Left lobe of liver (tissue), 2 donors: Measurements from ENCODE around the gene CIAO2B. TPM values are rescaled to one million over a fixed set of nuclear protein-coding genes. Genes with fewer than 3 reads are reported as not detected.
"Not testable (repeated sequence)": the region's sequence is repeated elsewhere in the genome, so short reads cannot be mapped to it uniquely, and the experiment has no call there.

Experiments used
- ATAC-seq: fragments of 200-7000 bp; cut with Tn5 transposase; one replicate; pipeline ENCODE4 v1.9.1; 2020; ENCODE audit warnings: mild to moderate bottlenecking, moderate library complexity
- DNase-seq: peaks from one replicate; pipeline ENCODE4 v3.0.0-alpha.2; 2020; ENCODE audit warnings: low spot score
- total RNA-seq: library from RNA; stranded (reverse); gene quantifications from one replicate; pipeline ENCODE4 v1.2.1, GENCODE V29; 2021
- donor health status: DM: no; HTN: no; CAD: no; lungs with moderate emphysema.
- donor health status: DM: no; HTN: yes; CAD: no.

CIAO2B gene
- total RNA-seq, 1 donor from 2014 or later = 42.6 TPM

DNA sequence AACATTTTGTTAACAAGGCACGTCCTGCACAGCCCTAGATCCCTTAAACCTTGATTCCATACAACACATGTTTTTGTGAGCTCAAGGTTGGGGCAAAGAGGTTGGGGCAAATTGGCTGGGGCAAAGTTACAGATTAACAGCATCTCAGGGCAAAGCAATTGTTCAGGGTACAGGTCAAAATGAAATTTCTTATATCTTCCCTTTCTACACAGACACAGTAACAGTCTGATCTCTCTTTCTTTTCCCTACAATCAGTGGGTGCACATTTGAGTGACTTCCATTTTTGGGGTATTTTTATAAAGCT lies 21.9 kb upstream of the CIAO2B start:
- ATAC-seq, DNase-seq: not testable (repeated sequence)

DNA sequence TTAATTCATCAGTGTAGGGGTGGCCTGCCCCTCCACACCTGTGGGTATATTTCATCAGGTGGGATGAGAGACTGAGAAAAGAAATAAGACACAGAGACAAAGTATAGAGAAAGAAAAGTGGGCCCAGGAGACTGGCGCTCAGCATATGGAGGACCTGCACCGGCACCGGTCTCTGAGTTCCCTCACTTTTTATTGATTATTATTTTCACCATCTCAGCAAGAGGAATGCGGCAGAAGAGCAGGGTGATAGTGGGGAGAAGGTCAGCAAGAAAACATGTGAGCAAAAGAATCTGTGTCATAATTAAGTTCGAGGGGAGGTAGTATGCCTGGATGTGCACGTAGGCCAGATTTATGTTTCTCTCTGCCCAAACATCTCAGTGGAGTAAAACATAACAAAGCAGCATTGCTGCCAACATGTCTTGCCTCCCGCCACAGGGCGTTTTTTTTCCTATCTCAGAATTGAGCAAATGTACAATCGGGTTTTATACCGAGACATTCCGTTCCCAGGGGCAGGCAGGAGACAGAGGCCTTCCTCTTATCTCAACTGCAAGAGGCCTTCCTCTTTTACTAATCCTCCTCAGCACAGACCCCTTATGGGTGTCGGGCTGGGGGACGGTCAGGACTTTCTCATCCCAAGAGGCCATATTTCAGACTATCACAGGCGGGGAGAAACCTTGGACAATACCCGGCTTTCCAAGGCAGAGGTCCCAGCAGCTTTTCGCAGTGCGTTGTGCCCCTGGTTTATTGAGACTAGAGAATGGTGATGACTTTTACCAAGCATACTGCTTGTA lies 21.4 kb upstream of the CIAO2B start:
- DNase-seq, ATAC-seq: not testable (repeated sequence)

DNA sequence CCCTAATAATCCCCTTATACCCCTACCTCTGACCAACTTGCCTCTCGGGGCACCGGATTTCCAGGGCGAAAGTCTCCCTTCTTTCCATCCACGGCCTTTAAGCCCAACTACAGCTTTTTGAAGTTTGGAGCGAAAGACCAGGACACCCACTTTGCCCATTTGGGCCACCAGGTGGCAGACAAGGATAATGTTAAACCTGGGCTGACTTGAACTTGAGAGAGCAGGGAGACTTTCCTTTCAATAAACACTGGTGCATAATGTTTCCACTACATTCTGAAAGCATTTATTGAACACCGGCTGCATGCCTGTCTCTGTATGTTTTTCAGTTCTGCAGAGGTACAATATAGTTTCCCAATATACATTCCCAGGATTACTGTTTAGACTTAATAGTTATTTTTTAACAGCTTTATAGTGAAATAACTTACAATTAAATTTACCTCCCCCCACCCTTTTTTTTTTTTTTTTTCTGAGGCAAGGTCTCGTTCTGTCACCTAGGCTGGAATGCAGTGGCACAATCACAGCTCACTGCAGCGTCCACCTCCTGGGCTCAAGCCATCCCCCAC lies 20.0 kb upstream of the CIAO2B start:
- DNase-seq (peak; percentile 82), ATAC-seq (peak; percentile 84)

DNA sequence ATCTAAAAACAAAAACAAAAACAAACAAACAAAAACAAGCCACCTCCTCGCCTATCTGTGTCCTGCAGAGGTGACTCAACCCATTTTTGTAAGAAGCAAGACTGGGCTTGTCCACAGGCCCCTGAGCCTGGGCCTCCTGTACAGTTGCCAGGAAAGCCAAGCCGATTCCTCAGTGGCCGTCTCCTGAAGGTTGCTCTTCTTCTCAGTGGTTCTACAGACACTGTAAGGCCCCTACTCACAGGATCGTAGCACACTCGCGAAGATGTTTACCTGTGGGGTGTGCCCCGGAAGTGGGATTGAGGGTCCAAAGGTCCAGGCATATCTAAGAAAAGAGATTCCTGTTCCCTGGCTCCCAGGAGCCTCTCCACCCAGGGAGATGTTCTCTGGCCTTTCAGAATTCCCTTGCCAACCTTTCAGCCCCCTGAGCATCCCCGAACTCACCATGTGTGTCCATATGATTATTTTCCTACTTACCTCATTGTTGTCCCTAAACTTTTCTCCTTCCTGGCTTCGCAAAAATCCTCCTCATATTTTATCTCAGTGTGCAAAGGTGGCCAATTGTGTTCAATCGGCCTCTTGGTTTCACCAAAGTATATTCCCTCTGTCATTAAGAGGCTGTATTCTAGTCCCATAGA lies 19.4 kb upstream of the CIAO2B start:
- ATAC-seq (no peak), DNase-seq (no peak)

DNA sequence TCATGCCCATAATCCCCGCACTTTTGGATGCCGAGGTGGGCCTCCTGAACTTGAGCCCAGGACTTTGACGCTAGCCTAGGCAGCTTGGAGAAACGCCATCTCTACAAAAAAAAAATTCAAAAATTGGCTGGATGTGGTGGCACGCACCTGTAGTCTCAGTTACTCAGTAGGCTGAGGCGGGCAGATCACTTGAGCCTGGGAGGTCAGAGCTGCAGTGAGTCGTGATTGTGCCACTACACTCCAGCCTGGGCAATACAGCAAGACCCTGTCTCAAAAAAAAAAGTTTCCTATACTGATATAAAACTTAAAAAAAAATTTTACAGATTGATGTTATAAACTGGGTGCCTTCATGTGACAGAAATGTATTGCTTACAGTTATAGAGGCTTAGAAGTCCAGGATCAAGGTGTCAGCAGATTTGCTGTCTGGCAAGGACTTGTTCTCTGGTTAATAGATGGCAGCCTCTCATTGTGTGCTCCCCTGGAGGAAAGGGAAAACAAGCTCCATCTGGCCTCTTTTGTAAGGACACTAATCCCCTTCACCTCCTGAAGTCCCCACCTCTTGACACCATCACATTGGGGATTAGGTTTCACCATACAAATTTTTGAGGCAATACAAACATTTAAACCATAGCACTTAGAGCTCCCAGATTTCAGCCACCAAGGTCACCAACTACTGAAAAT lies 18.4 kb upstream of the CIAO2B start:
- ATAC-seq (no peak), DNase-seq (no peak)

DNA sequence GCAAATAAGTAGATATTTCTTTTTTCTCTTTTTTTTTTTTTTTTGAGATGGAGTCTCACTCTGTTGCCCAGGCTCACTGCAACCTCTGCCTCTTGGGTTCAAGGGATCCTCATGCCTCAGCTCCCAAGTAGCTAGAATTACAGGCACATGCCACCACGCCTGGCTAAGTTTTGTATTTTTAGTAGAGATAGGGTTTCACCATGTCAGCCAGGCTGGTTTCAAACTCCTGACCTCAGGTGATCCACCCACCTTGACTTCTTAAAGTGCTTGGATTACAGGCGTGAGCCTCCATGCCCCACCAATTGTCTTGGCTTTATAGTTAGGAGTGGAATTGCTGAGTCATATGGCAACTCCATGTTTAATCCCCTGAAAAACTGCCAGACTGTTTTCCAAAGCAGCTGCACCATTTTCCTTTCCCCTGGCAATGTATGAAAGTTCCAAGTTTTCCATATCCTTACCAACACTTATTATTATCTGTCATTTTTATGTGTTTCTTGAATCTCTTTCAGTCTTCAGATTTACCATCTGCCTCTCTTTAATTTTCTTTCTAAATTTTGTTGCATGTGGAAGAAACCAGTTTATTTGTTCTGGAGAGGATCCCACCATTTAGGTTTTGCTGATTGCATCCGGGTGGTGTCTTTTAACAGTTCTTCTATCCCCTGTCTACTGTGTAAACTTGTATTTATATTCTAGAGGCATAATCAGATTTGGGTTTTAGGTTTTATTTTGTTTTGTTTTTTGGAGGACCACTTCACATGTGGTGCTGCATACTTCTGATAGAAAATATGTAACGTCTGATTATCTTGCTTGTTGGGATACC lies 17.0 kb upstream of the CIAO2B start:
- no peak for ATAC-seq
- no peak for DNase-seq

DNA sequence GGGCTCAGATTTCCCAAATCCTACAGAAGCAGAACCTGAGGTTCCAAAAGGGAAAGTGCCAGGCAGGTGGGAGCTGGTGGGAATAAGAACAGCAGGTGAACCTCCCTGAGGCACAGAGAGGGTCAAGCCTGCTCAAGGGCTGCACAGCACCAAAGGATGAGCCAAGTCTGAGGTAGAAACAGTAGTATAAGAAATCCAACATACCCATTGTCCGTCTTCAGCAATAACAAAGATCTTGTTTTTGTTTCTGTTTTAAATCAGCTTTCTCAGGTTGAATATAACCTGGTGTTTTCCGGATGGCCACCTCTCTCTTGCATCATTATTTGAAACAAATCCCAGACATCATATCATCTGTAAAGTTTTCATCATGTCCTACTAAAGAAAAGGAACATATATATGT lies 16.2 kb upstream of the CIAO2B start:
- no peak for DNase-seq
- ATAC-seq = no peak

DNA sequence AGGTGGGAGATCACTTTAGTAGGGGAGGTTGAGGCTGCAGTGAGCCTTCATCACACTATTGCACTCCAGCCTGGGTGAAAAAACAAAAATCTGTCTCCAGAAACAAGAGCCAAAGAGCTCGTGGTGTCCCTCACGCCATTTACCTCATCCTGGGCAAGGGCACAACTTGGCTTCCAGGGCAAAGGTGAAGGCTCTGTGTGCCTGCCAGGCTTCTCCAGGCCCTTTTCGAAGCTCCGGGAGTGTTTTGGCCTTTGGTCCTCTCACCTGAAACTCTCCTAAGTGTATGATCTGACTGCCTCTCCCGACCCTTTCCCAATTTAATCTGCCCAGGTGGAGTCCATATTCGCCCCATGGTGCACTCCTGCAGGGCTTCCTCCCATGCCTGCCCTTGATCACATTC lies 15.3 kb upstream of the CIAO2B start:
- DNase-seq = peak; percentile 81
- peak; percentile 55 for ATAC-seq

DNA sequence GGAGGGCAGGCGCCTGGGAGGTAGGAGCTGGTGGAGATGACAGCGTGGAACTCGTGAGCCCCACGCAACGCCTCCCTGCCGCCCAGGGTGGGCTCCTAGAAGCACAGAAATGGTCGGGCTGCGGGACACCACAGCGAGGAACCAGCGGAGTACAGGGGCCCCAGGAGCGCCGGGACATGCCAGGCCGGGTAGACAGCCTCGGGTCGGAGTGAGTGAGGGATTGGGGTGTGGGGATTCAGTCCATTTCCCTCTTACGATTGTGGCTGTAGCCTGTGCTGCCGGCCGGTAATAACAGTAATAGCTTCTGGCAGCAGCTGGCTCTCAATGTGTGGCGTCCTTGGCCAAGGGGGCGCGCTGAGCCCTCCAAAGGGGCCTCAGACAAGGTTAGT lies 14.6 kb upstream of the CIAO2B start:
- ATAC-seq = peak; percentile 3

DNA sequence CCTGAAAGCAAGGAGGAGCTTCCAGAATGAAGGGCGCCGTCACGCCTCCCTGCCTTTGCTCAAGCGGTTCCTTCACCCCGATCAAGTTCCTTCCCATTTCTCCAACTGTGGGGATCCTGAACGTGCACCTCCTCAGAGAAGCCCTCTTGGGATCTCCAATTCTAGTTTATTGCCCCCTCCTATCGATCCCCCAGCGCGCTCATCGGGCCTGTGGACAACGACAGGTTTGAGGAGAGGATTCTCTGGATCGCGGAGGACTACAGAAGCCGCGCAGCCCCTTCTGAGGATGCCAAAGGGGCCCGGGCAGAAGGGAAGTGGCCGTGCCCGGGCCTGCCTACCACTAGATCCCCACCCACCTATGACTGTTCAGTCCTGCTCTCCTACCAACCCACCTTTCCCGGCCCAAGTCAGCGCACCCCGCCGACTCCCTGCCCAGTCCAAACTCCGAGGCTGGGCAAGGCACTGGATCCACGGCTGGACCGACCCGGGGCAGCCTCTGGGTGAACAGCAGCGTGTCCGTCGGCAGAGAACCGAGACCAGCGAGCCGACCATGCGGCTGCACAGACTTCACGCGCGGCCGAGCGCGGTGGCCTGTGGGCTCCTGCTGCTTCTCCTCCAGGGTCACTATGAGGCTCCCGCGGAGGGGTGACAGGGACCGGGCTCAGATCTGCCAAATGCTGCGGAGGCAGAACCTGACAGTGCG lies 14.1 kb upstream of the CIAO2B start:
- DNase-seq (no peak), ATAC-seq (peak; percentile 51)

More for the DNA sequence above, 14.6 kb upstream of the CIAO2B start:
- DNase-seq = no peak

DNA sequence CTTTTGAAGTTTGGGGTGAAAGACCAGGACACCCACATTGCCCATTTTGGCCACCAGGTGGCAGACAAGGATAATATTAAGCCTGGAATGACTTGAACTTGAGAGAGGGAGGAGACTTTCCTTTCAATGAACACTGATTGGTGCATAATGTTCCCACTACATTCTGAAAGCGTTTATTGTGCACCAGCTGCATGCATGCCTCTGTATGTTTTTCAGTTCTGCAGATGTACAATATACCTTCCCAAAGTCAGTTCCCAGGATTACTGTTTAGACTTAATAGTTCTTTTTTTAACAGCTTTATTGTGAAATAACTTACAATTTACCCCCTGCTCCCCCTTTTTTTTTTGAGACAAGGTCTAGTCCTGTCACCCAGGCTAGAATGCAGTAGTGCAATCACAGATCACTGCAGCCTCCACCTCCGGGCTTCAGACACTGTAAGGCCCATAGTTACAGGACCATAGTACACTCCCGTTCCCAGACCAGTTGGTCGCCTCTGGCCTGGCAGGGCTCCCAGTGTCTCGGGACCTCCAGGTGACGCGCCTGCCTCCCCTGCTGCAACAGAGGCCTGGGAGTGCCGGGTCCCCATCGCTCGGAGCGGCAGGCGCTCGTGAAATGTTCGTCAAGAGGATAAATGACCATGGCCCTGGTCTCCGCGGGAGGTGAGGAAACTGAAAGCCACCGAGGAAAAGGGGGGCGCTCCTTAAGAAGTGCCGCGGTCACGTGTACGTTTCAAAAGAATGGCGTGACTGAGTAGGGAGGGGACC lies 13.3 kb upstream of the CIAO2B start:
- DNase-seq (peak; percentile 83), ATAC-seq (peak; percentile 71)

DNA sequence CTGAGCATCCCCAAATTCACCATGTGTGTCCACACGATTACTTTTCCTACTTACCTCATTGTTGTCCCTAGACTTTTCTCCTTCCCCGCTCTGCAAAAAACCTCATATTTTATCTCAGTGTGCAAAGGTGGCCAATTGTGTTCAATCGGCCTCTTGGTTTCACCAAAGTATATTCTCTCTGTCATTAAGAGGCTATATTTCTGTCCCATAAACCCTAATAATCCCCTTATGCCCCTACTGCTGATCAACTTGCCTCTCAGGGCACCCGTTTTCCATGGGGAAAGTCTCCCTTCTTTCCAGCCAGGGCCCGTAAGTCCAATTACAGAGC lies 12.7 kb upstream of the CIAO2B start:
- no peak for ATAC-seq
- no peak for DNase-seq

DNA sequence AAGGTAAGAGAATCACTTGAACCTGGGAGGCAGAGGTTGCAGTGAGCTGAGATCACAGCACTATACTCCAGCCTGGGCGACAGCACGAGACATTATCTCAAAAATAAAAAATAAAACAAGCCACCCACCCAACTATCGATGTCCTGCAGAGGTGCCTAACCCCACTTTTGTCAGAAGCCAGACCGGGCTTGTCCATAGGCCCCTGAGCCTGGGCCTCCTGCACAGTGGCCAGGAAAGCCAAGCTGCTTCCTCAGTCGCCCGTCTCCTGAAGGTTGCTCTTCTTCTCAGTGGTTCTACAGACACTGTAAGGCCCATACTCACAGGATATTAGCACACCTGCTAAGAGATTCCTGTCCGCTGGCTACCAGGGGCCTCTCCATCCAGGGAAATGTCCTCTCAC lies 12.3 kb upstream of the CIAO2B start:
- ATAC-seq = no peak
- no peak for DNase-seq

DNA sequence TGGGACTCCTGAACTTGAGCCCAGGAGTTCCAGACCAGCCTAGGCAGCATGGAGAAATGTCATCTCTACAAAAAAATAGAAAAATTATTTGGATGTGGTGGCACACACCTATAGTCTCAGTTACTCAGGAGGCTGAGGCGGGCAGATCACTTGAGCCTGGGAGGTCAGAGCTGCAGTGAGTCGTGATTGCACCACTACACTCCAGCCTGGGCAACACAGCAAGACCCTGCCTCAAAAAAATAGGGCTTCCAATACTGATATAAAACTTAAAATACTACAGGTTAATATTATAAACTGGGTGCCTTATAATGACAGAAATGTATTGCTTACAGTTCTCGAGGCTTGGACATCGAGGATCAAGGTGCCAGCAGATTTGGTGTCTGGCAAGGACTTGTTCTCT lies 11.7 kb upstream of the CIAO2B start:
- DNase-seq (no peak), ATAC-seq (no peak)

DNA sequence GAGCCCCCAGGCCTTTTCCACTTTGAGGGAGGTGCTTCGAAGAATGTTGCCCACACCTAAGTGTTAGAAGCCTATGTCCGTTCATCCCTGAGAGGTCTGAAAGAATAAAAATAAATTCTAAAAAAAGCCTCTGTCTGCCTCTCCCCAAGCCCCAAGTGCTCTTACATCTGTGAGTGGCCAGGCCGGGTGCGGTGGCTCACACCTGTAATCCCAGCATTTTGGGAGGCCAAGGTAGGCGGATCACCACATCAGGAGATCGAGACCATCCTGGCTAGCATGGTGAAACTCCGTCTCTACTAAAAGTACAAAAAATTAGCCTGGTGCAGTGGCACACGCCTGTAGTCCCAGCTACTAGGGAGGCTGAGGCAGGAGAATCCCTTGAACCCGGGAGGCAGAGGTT lies 10.8 kb upstream of the CIAO2B start:
- ATAC-seq, DNase-seq: not testable (repeated sequence)

DNA sequence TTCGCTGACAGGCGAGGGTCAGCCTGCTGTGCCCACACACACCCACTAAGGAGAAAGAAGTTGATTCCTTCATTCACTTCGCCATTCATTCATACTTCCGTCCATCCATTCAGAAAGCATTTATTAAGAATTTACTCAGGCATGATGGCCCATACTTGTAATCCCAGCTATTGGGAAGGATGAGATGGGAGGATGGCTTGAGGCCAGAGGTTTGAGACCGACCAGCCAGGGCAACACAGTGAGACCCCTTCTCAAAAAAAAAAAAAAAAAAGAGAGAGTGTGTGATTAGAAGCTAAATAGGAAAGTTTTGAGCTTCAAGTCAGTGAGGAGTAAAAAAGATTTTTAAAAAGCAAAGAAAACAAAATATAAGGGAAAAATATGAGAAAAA lies 9.8 kb upstream of the CIAO2B start:
- ATAC-seq (no peak), DNase-seq (no peak)

DNA sequence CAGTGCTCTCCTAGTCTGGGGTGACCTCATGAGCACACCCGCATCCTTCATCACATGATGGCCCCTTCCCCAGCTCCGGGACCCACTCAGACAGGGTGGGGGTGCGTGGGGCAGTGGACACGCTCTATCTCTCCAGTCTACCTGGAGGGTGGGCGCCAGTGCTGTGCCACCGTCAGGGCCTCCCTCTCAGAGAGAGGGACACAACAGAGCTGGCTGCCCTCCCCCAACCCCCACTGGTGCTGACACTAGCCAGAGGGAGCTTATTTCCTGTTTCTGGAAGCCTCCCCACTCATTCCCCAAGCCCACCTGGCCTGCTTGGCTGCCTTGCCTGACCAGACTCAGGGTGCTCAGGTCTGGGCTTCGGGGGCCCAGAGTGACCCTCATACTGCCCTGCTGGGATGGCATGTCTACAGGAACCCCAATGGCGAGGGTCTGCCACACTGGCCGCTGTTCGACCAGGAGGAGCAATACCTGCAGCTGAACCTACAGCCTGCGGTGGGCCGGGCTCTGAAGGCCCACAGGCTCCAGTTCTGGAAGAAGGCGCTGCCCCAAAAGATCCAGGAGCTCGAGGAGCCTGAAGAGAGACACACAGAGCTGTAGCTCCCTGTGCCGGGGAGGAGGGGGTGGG lies 9.3 kb upstream of the CIAO2B start:
- no peak for DNase-seq

DNA sequence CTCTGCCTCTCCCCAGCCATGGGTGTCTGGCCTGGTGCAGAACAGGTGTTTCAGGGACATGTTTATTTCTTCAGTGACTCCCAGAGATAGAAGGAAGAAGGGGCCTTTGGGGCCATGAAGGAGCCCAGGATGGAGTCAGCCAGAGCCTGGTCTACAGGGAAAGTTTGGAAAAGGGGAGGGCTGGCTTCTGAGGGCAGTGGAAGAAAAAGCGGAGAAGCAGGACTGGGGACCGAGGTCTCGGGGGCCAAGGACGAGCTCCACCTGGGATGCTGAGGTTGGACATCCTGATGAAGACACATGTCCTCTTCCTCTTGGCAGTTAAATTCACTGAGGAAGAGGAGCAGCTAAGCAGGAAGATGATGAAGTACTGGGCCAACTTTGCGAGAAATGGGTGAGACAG lies 8.8 kb upstream of the CIAO2B start:
- DNase-seq = no peak
- no peak for ATAC-seq

More for the DNA sequence above, 9.3 kb upstream of the CIAO2B start:
- no peak for ATAC-seq

DNA sequence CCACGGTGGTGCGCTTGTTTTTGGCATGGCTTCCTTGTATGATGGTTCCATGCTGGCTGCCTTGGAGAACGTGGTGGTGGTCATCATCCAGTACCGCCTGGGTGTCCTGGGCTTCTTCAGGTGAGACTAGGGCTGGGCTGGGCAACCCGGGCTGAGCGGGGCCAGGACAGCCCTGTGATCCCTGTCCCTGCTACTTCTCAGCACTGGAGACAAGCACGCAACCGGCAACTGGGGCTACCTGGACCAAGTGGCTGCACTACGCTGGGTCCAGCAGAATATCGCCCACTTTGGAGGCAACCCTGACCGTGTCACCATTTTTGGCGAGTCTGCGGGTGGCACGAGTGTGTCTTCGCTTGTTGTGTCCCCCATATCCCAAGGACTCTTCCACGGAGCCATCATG lies 6.0 kb upstream of the CIAO2B start:
- ATAC-seq = no peak
- DNase-seq = no peak
